Endodermal cell (in vitro differentiated cells): ENCODE results near the gene FAM89A. TPM values are rescaled to one million over a fixed set of nuclear protein-coding genes. Genes with fewer than 3 reads are reported as not detected.
"Not testable (repeated sequence)": the region's sequence is repeated elsewhere in the genome, so short reads cannot be mapped to it uniquely, and the experiment has no call there.

Experiments
- DNase-seq: peaks from one replicate; pipeline ENCODE4 v3.0.0-alpha.2; 2017
- H3K27ac ChIP-seq: 2 replicates; pipeline ENCODE4 v1.5.1; 2013; ENCODE audit warnings: mild to moderate bottlenecking, low read depth, low read length, moderate library complexity
- H3K27me3 ChIP-seq: 2 replicates; pipeline ENCODE4 v1.6.1; 2013; ENCODE audit warnings: mild to moderate bottlenecking, low read length, moderate library complexity; ENCODE audit not compliant: insufficient read depth, control insufficient read depth, poor library complexity, severe bottlenecking
- H3K36me3 ChIP-seq: 2 replicates; pipeline ENCODE4 v1.7.0; 2013; ENCODE audit warnings: mild to moderate bottlenecking, low read length, moderate library complexity; ENCODE audit not compliant: control insufficient read depth, insufficient read depth
- H3K4me1 ChIP-seq: one replicate; pipeline ENCODE4 v1.7.0; 2013; ENCODE audit warnings: low read length; ENCODE audit not compliant: control insufficient read depth, insufficient read depth
- H3K4me3 ChIP-seq: 2 replicates; pipeline ENCODE4 v1.5.1; 2013; ENCODE audit warnings: mild to moderate bottlenecking, low read length, moderate library complexity
- H3K9ac ChIP-seq: 2 replicates; pipeline ENCODE4 v1.6.1; 2013; ENCODE audit warnings: mild to moderate bottlenecking, low read length, moderate library complexity; ENCODE audit not compliant: poor library complexity, severe bottlenecking; ENCODE audit errors: extremely low read depth
- H3K9me3 ChIP-seq: 2 replicates; pipeline ENCODE4 v1.6.1; 2013; ENCODE audit warnings: mild to moderate bottlenecking, low read length, moderate library complexity; ENCODE audit not compliant: control insufficient read depth
- H3K27ac Mint-ChIP-seq: 2 replicates; pipeline ENCODE4 v1.8.0; 2020; ENCODE audit warnings: mixed read lengths
- H3K27me3 Mint-ChIP-seq: 2 replicates; pipeline ENCODE4 v1.8.0; 2021; ENCODE audit warnings: mild to moderate bottlenecking, mixed read lengths; ENCODE audit not compliant: insufficient read depth
- H3K36me3 Mint-ChIP-seq: 2 replicates; pipeline ENCODE4 v1.8.0; 2020; ENCODE audit warnings: low read depth, mixed read lengths
- H3K4me1 Mint-ChIP-seq: 2 replicates; pipeline ENCODE4 v1.8.0; 2020; ENCODE audit warnings: mixed read lengths
- H3K4me3 Mint-ChIP-seq: 2 replicates; pipeline ENCODE4 v1.8.0; 2020; ENCODE audit warnings: mild to moderate bottlenecking, moderate library complexity, mixed read lengths
- H3K9me3 Mint-ChIP-seq: 2 replicates; pipeline ENCODE4 v1.8.0; 2020; ENCODE audit warnings: mild to moderate bottlenecking, mixed read lengths
- WGBS, 2 experiments: methylation state at CpG; one replicate each; pipeline versions ENCODE4 v1.1.5 to v1.1.7; 2013; ENCODE audit warnings: missing lambda C conversion rate in 2 of 2, mixed read lengths in 1 of 2; ENCODE audit not compliant: insufficient coverage in 1 of 2, insufficient read length in 1 of 2; 5-methylcytosine and 5-hydroxymethylcytosine counted together
- total RNA-seq, 2 donors: library from RNA; stranded (reverse); fragmentation: NEBNext Ultra II Directional in 1 of 2; extraction: Animal tissue kit (Norgen Biotek cat#: 25700) in 1 of 2; gene quantifications; 2 replicates in 1 of 2; 3 replicates in 1 of 2; pipeline ENCODE4 v1.2.1, GENCODE V29; 2021
- TF ChIP-seq, protein P1 (sequence below): fragments of 200-600 bp; sonication (generic); conservative IDR thresholded peaks from 2 replicates; pipeline ENCODE4 v1.5.0; 2021; ENCODE audit warnings: antibody characterized with exemption, mild to moderate bottlenecking

The FAM89A gene
- total RNA-seq, 2 donors from 2014 or later, result 55.9 to 57.7 TPM

DNA sequence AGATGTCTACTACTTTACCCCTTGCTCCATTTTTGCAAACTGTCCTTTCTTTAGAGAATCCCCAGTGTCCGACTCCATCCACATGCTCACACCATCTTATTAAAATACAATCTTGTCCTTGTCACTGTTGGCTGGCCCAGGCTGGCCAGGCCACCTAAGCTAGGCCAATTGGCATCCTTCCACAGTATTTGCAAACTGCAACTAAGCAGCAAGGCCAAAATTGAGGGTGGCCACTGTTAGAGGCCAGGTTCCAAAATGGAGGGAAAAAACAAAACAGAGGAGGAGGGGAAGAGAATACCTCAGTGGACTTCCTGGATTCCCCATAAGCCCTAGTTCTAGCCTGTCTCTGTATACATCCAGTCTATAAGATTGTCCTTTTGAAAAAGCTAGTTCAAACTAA is 4.3 kb downstream of the FAM89A start:
- no peak for DNase-seq
- TF ChIP-seq, protein P1, sequence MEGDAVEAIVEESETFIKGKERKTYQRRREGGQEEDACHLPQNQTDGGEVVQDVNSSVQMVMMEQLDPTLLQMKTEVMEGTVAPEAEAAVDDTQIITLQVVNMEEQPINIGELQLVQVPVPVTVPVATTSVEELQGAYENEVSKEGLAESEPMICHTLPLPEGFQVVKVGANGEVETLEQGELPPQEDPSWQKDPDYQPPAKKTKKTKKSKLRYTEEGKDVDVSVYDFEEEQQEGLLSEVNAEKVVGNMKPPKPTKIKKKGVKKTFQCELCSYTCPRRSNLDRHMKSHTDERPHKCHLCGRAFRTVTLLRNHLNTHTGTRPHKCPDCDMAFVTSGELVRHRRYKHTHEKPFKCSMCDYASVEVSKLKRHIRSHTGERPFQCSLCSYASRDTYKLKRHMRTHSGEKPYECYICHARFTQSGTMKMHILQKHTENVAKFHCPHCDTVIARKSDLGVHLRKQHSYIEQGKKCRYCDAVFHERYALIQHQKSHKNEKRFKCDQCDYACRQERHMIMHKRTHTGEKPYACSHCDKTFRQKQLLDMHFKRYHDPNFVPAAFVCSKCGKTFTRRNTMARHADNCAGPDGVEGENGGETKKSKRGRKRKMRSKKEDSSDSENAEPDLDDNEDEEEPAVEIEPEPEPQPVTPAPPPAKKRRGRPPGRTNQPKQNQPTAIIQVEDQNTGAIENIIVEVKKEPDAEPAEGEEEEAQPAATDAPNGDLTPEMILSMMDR, result no peak
- Mint-ChIP-seq H3K27me3 (peaks cover 20% of the 10 kb centered on the region), H3K27ac (no peak overlapping the region), H3K4me3 (no peak overlapping the region), H3K36me3 (peaks cover 20% of the 10 kb centered on the region), H3K4me1 (peaks cover 46% of the 10 kb centered on the region), H3K9me3 (no peaks in the 10 kb centered on the region)
- no peak overlapping the region for H3K27ac ChIP-seq
- H3K36me3 ChIP-seq, result peaks cover 3% of the 10 kb centered on the region
- H3K4me3 ChIP-seq, result peak overlapping the region; percentile 4
- no peaks in the 10 kb centered on the region for H3K27me3 ChIP-seq
- no peaks in the 10 kb centered on the region for H3K9me3 ChIP-seq
- H3K4me1 ChIP-seq, result peaks cover 5% of the 10 kb centered on the region
- no peak overlapping the region for H3K9ac ChIP-seq
- 92 to 100% methylated on average over 1 of the region's 1 CpG for WGBS, 2 experiments

DNA sequence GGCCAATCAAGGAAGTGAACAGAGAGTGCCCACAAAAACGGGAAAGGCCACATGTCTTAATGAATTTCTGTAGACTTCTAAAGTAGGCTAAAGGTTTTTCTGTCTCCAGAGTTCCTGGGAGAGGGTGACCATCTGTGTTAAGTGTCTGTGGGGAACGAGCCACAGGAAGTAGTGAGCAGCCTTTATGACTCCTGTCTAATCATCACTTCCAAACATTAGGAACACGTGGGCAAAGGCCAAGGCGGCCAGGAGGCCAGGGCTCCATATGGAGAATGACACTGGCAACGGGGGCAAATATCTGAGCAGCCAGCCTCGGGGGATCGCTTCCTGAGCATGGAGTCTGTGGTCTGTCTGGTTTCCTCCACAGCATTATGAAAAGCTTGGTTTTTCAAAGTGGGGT is 7.1 kb downstream of the FAM89A start:
- no peaks in the 10 kb centered on the region for H3K27me3 ChIP-seq
- Mint-ChIP-seq H3K4me1 (peaks cover 59% of the 10 kb centered on the region), H3K4me3 (no peak overlapping the region), H3K9me3 (no peaks in the 10 kb centered on the region), H3K27ac (no peak overlapping the region), H3K36me3 (peaks cover 40% of the 10 kb centered on the region), H3K27me3 (peaks cover 13% of the 10 kb centered on the region)
- peaks cover 18% of the 10 kb centered on the region for H3K36me3 ChIP-seq
- peaks cover 5% of the 10 kb centered on the region for H3K4me1 ChIP-seq
- TF ChIP-seq, protein P1, result no peak
- no peak overlapping the region for H3K4me3 ChIP-seq
- WGBS, 2 experiments, result 84 to 92% methylated on average over 3 to 7 of the region's 7 CpGs
- H3K27ac ChIP-seq, result no peak overlapping the region
- peaks cover 8% of the 10 kb centered on the region for H3K9me3 ChIP-seq
- H3K9ac ChIP-seq, result no peak overlapping the region
- DNase-seq, result no peak

DNA sequence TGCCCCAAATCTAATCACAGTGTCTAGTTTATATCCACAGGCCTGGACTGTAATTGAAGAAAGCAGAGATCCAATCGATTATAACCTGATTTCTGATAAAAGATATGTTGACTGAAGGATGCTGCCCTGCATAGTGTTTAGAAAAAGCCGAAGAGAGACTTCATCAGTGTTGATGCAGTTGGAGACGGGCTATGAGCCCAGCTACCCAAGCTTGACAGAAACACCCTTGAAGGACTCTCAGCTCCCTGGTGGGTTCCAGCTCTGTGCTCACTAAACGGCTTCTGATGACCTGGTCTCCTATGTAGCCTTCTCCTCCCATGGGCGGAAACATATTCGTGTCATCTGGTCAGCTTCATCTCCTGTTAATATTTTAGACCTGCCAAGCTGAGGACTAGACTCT is 10.2 kb downstream of the FAM89A start:
- Histone ChIP-seq H3K27me3 (no peaks in the 10 kb centered on the region), H3K9ac (no peak overlapping the region), H3K9me3 (peaks cover 8% of the 10 kb centered on the region), H3K4me3 (no peak overlapping the region), H3K36me3 (peaks cover 24% of the 10 kb centered on the region), H3K27ac (no peak overlapping the region), H3K4me1 (no peaks in the 10 kb centered on the region)
- H3K27me3 Mint-ChIP-seq, result no peaks in the 10 kb centered on the region
- peaks cover 41% of the 10 kb centered on the region for H3K4me1 Mint-ChIP-seq
- H3K36me3 Mint-ChIP-seq, result peaks cover 38% of the 10 kb centered on the region
- H3K4me3 Mint-ChIP-seq, result no peak overlapping the region
- H3K27ac Mint-ChIP-seq, result no peak overlapping the region
- TF ChIP-seq, protein P1, result no peak
- 92 to 98% methylated on average over 6 of the region's 6 CpGs for WGBS, 2 experiments
- peak; percentile 17 for DNase-seq
- no peaks in the 10 kb centered on the region for H3K9me3 Mint-ChIP-seq

DNA sequence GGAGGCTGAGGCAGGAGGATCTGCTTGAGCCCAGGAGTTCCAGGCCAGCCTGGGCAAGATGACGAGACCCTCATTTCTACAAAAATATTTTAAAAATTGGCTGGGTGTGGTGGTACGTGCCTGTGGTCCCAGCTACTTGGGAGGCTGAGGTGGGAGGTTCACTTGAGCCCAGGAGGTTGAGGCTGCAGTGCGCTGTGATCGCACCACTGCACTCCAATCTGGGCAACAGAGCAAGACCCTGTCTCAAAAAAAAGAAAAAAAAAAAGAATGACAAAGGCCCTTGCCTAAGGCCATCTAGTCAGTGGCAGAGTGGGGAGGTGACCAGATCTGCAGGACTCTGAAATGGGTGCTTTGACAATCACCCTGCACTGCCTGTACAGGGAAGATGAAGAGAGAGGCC is 10.8 kb downstream of the FAM89A start:
- DNase-seq, H3K9ac ChIP-seq, H3K4me3 ChIP-seq, H3K4me3 Mint-ChIP-seq, H3K4me1 ChIP-seq, H3K9me3 Mint-ChIP-seq, H3K27me3 Mint-ChIP-seq, H3K27ac Mint-ChIP-seq, H3K27me3 ChIP-seq, H3K9me3 ChIP-seq, H3K27ac ChIP-seq: not testable (repeated sequence)
- Mint-ChIP-seq H3K4me1 (peaks cover 38% of the 10 kb centered on the region), H3K36me3 (peaks cover 39% of the 10 kb centered on the region)
- H3K36me3 ChIP-seq, result peaks cover 27% of the 10 kb centered on the region
- WGBS, 2 experiments, result 92 to 93% methylated on average over 2 to 4 of the region's 4 CpGs
